Left ventricle myocardium inferior (tissue), 1 donor: ENCODE data around the gene OR1D5. TPM values are rescaled to one million over a fixed set of nuclear protein-coding genes. Genes with fewer than 3 reads are reported as not detected.
A peak's percentile ranks its signal among the peaks of the same experiment; 100 is the strongest.

Source experiments
- DNase-seq: peaks from one replicate; pipeline ENCODE4 v3.0.0-alpha.2; 2020
- H3K27ac ChIP-seq: fragments of 200-600 bp; replicated peaks from 2 replicates; pipeline ENCODE4 v1.8.0; 2021
- H3K27me3 ChIP-seq: fragments of 200-600 bp; 2 replicates; pipeline ENCODE4 v1.8.0; 2021; ENCODE audit warnings: low read depth
- H3K36me3 ChIP-seq: fragments of 200-600 bp; 2 replicates; pipeline ENCODE4 v1.8.0; 2021
- H3K4me1 ChIP-seq: fragments of 200-600 bp; 2 replicates; pipeline ENCODE4 v1.8.0; 2021
- H3K4me3 ChIP-seq: fragments of 200-600 bp; 2 replicates; pipeline ENCODE4 v1.8.0; 2021; ENCODE audit warnings: mild to moderate bottlenecking, moderate library complexity
- H3K9me3 ChIP-seq: fragments of 200-600 bp; replicated peaks from 2 replicates; pipeline ENCODE4 v1.8.0; 2021
- intact Hi-C: fragments of 100-400 bp; cut with micrococcal nuclease; formaldehyde crosslinking; loops from one replicate; pipeline ENCODE4 v1.11.0; 2022
- total RNA-seq: library from RNA; stranded (reverse); fragmentation: NEBNext Ultra II Directional; extraction: Animal tissue kit (Norgen Biotek cat#: 25700); gene quantifications from one replicate; pipeline ENCODE4 v1.2.1, GENCODE V29; 2021
- TF ChIP-seq, protein P1 (sequence below): fragments of 200-600 bp; IDR thresholded peaks from 2 replicates; pipeline ENCODE4 v1.8.0; 2021; ENCODE audit warnings: antibody characterized with exemption, mild to moderate bottlenecking, borderline replicate concordance
- donor health status: DM: no; HTN: yes; CAD: no; lungs with severe emphysema.

Gene OR1D5
- total RNA-seq, 1 donor from 2014 or later: not detected

DNA sequence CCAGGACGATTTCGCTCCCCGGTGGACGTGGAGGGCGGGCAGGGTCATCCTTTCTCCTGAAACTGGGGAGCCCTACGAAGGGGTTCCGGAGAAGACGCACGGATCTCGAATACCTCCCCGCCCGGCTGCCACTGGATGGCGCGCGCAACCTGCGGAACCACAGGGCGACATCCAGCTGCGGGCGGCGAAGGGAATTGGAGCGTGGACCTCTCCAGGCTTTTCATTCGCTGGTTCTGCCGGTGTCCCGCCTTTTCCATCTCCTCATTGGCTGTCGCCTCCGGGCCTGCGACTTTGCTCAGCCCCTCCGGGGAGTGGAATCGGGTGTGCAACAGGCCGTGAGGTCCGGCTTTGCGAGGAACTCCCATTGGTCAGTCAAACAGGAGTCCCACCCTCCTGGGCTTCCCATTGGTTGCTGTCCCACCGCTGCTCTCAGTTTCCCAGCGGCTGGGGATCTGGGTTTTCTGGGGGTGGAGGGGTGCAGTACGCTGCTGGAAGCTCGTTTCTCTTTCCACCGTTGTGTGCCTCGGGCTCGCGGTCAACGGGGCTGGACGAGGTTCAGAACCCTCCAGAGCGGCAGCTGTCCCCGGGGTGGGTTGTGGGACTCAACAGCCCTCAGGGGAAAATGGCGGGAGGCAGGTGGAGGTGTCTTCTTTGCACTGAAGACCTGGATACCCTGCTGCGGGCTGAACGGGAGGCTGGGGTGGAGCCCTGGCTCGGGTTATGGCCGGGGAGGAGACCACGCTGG, 14.5 kb downstream of the OR1D5 start:
- TF ChIP-seq, protein P1, sequence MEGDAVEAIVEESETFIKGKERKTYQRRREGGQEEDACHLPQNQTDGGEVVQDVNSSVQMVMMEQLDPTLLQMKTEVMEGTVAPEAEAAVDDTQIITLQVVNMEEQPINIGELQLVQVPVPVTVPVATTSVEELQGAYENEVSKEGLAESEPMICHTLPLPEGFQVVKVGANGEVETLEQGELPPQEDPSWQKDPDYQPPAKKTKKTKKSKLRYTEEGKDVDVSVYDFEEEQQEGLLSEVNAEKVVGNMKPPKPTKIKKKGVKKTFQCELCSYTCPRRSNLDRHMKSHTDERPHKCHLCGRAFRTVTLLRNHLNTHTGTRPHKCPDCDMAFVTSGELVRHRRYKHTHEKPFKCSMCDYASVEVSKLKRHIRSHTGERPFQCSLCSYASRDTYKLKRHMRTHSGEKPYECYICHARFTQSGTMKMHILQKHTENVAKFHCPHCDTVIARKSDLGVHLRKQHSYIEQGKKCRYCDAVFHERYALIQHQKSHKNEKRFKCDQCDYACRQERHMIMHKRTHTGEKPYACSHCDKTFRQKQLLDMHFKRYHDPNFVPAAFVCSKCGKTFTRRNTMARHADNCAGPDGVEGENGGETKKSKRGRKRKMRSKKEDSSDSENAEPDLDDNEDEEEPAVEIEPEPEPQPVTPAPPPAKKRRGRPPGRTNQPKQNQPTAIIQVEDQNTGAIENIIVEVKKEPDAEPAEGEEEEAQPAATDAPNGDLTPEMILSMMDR: peak; percentile 84
- Histone ChIP-seq H3K27ac (peak overlapping the region; percentile 80), H3K4me3 (peak overlapping the region; percentile 80), H3K4me1 (peaks cover 16% of the 10 kb centered on the region), H3K27me3 (peaks cover 6% of the 10 kb centered on the region), H3K36me3 (no peaks in the 10 kb centered on the region), H3K9me3 (peaks cover 9% of the 10 kb centered on the region)
- peak; percentile 97 for DNase-seq
- intact Hi-C loops: no loop called here

- H3K9me3 ChIP-seq: peaks cover 14% of the 10 kb centered on the region
- intact Hi-C loops: no loop called here
- no peak overlapping the region for H3K27ac ChIP-seq
- TF ChIP-seq, protein P1: no peak
- H3K4me3 ChIP-seq: no peak overlapping the region
- no peak for DNase-seq
- no peaks in the 10 kb centered on the region for H3K36me3 ChIP-seq
- H3K27me3 ChIP-seq: peaks cover 16% of the 10 kb centered on the region
- H3K4me1 ChIP-seq: peaks cover 16% of the 10 kb centered on the region
Measured at GRCh38 chr17:3046753-3047152, 16.7 kb downstream of the OR1D5 start.

DNA sequence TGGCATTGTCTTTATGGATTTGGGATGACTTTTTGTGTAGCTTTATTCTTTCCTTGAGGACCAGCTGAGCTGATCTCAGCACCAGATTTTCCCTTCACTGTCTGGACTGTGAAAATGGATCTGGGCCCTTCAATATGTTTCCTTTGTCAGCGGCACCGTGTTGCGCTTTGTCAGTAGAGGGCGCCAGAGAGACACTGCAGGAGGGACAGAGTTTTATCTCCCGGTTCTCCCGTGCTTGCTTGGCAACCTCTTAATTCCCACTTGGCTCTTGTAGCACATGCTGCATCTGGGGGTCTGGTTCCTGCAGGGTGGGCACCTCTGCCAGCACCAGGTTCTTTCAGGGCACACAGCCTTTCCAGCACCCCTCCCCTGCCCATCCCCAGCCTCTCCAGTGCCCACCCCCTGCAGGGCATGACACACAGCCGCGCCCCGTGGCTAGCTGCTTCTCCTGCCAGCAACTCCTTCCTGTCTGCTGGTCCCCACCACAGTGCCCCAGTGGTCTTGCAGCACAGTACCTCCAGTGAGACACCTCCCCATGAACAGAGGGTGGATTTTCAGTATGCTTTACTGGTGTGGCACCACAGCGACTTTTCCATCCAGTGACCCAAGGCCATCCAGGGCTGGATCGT, 19.6 kb downstream of the OR1D5 start:
- H3K4me3 ChIP-seq: no peak overlapping the region
- peaks cover 6% of the 10 kb centered on the region for H3K4me1 ChIP-seq
- H3K36me3 ChIP-seq: no peaks in the 10 kb centered on the region
- H3K9me3 ChIP-seq: peaks cover 14% of the 10 kb centered on the region
- intact Hi-C loops: no loop called here
- TF ChIP-seq, protein P1: no peak
- peaks cover 21% of the 10 kb centered on the region for H3K27me3 ChIP-seq
- DNase-seq: no peak
- H3K27ac ChIP-seq: no peak overlapping the region

GRCh38 chr17:3040882-3041281, 22.5 kb downstream of the OR1D5 start:
- Histone ChIP-seq H3K4me3 (no peak overlapping the region), H3K36me3 (no peaks in the 10 kb centered on the region), H3K27me3 (peaks cover 21% of the 10 kb centered on the region), H3K9me3 (peaks cover 14% of the 10 kb centered on the region), H3K27ac (no peak overlapping the region), H3K4me1 (no peaks in the 10 kb centered on the region)
- DNase-seq: no peak
- intact Hi-C loops: no loop called here
- TF ChIP-seq, protein P1: no peak

DNA sequence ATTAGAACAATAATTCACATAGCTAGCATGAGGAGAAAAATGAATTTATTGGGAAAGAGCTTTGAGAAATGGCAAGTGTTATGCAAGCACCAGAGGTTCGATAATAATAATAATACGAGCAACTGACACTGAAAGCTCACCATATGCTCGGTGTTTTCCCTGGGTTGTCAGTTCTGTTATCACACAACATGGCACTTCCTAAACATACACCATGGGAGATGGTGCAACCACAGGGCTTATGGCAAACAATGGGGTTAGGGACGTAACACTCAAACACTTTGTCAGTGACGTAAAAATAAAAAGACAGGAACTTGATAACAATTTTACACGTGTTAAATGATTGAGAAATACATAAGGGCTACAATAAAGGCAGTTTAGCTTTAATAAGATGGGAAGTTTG, 23.7 kb downstream of the OR1D5 start:
- H3K36me3 ChIP-seq: no peaks in the 10 kb centered on the region
- H3K4me3 ChIP-seq: no peak overlapping the region
- H3K27ac ChIP-seq: no peak overlapping the region
- intact Hi-C loops: no loop called here
- TF ChIP-seq, protein P1: no peak
- peaks cover 13% of the 10 kb centered on the region for H3K9me3 ChIP-seq
- DNase-seq: no peak
- peaks cover 21% of the 10 kb centered on the region for H3K27me3 ChIP-seq
- H3K4me1 ChIP-seq: no peaks in the 10 kb centered on the region
